ENCODE results near the gene KBTBD7. TPM values are rescaled to one million over a fixed set of nuclear protein-coding genes. Genes with fewer than 3 reads are reported as not detected.

Gene KBTBD7
- total RNA-seq, 2 donors from 2014 or later = 8.0 to 8.1 TPM

- no peaks in the 10 kb centered on the region for H3K27me3 ChIP-seq
- TF ChIP-seq CTCF (IDR thresholded peaks at IDR 0.05) = no peak
- H3K27ac ChIP-seq = no peak overlapping the region
- no peaks in the 10 kb centered on the region for H3K4me1 ChIP-seq
- H3K9ac ChIP-seq (ENCODE audit: low read depth in 2 of 2, low read length in 2 of 2) = no peak overlapping the region
- intact Hi-C loops (cut with DNase I) = loop anchor here (5.0 kb wide), 1 partner anchor 64 kb away; the partner anchor contains the start of gene KBTBD6
- DNase-seq = no peak
- no peak overlapping the region for H3K4me3 ChIP-seq
- H3K36me3 ChIP-seq = no peaks in the 10 kb centered on the region
- no peaks in the 10 kb centered on the region for H3K9me3 ChIP-seq
Observed at GRCh38 chr13:41196011-41196410, 1.6 kb upstream of the KBTBD7 start.

DNA sequence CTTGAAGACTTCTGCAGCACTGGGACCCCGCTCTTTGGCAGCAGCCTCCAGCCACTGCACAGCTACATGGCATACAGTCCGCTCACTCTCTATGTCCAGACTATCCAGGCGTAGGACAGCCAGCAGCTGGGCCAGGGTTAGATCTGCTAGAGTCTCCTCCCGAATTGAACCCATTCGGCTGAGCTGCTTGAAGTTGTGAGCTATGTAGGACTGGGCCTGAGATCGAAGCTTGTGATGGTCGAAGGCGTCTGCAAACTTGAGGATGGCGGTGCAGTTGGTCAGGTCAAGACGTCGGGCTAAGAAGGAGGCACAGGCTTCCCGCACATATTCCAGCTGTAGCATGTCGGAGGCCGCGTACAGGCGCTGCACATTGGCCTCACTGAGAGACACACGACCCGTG is 900 bp downstream of the KBTBD7 start:
- H3K9me3 ChIP-seq = no peaks in the 10 kb centered on the region
- no peak for DNase-seq
- intact Hi-C loops (cut with DNase I) = no loop called here
- H3K36me3 ChIP-seq = no peaks in the 10 kb centered on the region
- no peak overlapping the region for H3K27ac ChIP-seq
- peak overlapping the region; percentile 73 for H3K4me3 ChIP-seq
- H3K27me3 ChIP-seq = no peaks in the 10 kb centered on the region
- TF ChIP-seq CTCF (IDR thresholded peaks at IDR 0.05) = no peak
- H3K4me1 ChIP-seq = no peaks in the 10 kb centered on the region
- H3K9ac ChIP-seq (ENCODE audit: low read depth in 2 of 2, low read length in 2 of 2) = no peak overlapping the region

- H3K27ac ChIP-seq = no peak overlapping the region
- no peaks in the 10 kb centered on the region for H3K27me3 ChIP-seq
- no peak for DNase-seq
- H3K4me1 ChIP-seq = no peaks in the 10 kb centered on the region
- intact Hi-C loops (cut with DNase I) = loop anchor here (5.0 kb wide), 1 partner anchor 51 kb away; no protein-coding TSS in a partner anchor
- H3K4me3 ChIP-seq = no peak overlapping the region
- no peak for TF ChIP-seq CTCF (IDR thresholded peaks at IDR 0.05)
- no peaks in the 10 kb centered on the region for H3K36me3 ChIP-seq
- H3K9me3 ChIP-seq = no peaks in the 10 kb centered on the region
- no peak overlapping the region for H3K9ac ChIP-seq (ENCODE audit: low read depth in 2 of 2, low read length in 2 of 2)
Observed at GRCh38 chr13:41188584-41188983, 5.8 kb downstream of the KBTBD7 start.

DNA sequence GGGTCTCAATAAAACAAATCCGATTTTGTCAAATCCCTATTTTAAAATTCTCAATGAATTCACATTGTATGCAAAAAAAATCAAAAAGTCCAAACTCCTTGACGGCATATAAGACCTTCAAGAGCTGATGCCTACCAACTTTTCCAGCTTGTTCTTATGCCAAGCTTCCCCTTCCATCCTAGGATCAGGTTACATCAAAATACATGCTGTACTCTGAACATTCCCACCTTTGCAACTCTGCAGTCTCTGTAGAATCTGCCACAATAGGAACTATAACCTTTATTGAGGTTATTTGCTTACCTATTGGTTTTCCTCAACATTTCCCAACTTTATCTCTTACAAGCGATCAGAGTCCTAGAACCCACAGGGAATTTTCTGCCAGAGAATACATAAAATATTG is 7.9 kb downstream of the KBTBD7 start:
- Histone ChIP-seq H3K36me3 (no peaks in the 10 kb centered on the region), H3K9ac (ENCODE audit: low read depth in 2 of 2, low read length in 2 of 2) (no peak overlapping the region), H3K27me3 (no peaks in the 10 kb centered on the region), H3K27ac (no peak overlapping the region), H3K4me3 (no peak overlapping the region), H3K4me1 (no peaks in the 10 kb centered on the region), H3K9me3 (no peaks in the 10 kb centered on the region)
- intact Hi-C loops (cut with DNase I) = loop anchor here (5.0 kb wide), 1 partner anchor 49 kb away; no protein-coding TSS in a partner anchor
- DNase-seq = no peak
- TF ChIP-seq CTCF (IDR thresholded peaks at IDR 0.05) = no peak

DNA sequence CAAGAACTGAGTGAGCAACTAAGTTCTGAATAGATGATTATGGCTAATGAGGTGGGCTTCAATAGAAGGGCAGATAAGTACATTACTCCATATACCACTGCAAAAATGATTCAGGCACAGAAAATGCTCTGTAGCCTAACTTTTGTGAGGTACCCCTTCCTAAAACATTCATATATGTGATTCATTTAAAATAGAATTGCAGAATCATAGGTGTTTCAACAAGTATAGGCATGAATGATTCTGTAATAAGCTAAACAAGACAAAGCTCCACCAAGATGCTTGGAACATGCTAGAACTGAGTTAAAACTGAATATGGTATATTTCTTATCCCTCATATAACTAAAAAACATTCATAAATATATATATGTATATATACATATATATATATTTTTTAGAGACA is 12.1 kb downstream of the KBTBD7 start:
- no peaks in the 10 kb centered on the region for H3K36me3 ChIP-seq
- H3K4me3 ChIP-seq = no peak overlapping the region
- H3K9ac ChIP-seq (ENCODE audit: low read depth in 2 of 2, low read length in 2 of 2) = no peak overlapping the region
- H3K27ac ChIP-seq = no peak overlapping the region
- intact Hi-C loops (cut with DNase I) = no loop called here
- no peak for TF ChIP-seq CTCF (IDR thresholded peaks at IDR 0.05)
- no peaks in the 10 kb centered on the region for H3K27me3 ChIP-seq
- no peaks in the 10 kb centered on the region for H3K9me3 ChIP-seq
- H3K4me1 ChIP-seq = peaks cover 3% of the 10 kb centered on the region
- no peak for DNase-seq
